ENCODE measurements around the gene DBX1.

Gene DBX1

GRCh38 chr11:20155683-20156279 is 4.5 kb downstream of the DBX1 start:
- H3K27ac ChIP-seq: no peak overlapping the region
- no peak for TF ChIP-seq CTCF (IDR thresholded peaks at IDR 0.05; ENCODE audit: low read depth, low read length, missing control alignments)
- no peak overlapping the region for H3K4me3 ChIP-seq (ENCODE audit: low read depth, low read length)
- DNase-seq: no peak
- in situ Hi-C loops (cut with HindIII; ENCODE audit: low pct_ligation_motif_present, low sequenced_read_pairs): no loop called here
- H3K36me3 ChIP-seq (replicated peaks): no peaks in the 10 kb centered on the region
- peaks cover 58% of the 10 kb centered on the region for H3K27me3 ChIP-seq (replicated peaks)

- in situ Hi-C loops (cut with HindIII; ENCODE audit: low pct_ligation_motif_present, low sequenced_read_pairs): no loop called here
- peaks cover 44% of the 10 kb centered on the region for H3K27me3 ChIP-seq (replicated peaks)
- no peaks in the 10 kb centered on the region for H3K36me3 ChIP-seq (replicated peaks)
- DNase-seq: peak; percentile 28
- H3K27ac ChIP-seq: no peak overlapping the region
- no peak overlapping the region for H3K4me3 ChIP-seq (ENCODE audit: low read depth, low read length)
- TF ChIP-seq CTCF (IDR thresholded peaks at IDR 0.05; ENCODE audit: low read depth, low read length, missing control alignments): peak; percentile 8
These were observed 5.9 kb downstream of the DBX1 start for GRCh38 chr11:20154381-20154780.

GRCh38 chr11:20138707-20139106 is 21.6 kb downstream of the DBX1 start:
- H3K27me3 ChIP-seq (replicated peaks): peaks cover 1% of the 10 kb centered on the region
- in situ Hi-C loops (cut with HindIII; ENCODE audit: low pct_ligation_motif_present, low sequenced_read_pairs): no loop called here
- TF ChIP-seq CTCF (IDR thresholded peaks at IDR 0.05; ENCODE audit: low read depth, low read length, missing control alignments): no peak
- DNase-seq: no peak
- no peaks in the 10 kb centered on the region for H3K36me3 ChIP-seq (replicated peaks)
- no peak overlapping the region for H3K4me3 ChIP-seq (ENCODE audit: low read depth, low read length)
- no peak overlapping the region for H3K27ac ChIP-seq

- Histone ChIP-seq H3K4me3 (ENCODE audit: low read depth, low read length) (no peak overlapping the region), H3K27me3 (replicated peaks) (no peaks in the 10 kb centered on the region), H3K36me3 (replicated peaks) (no peaks in the 10 kb centered on the region), H3K27ac (no peak overlapping the region)
- TF ChIP-seq CTCF (IDR thresholded peaks at IDR 0.05; ENCODE audit: low read depth, low read length, missing control alignments): no peak
- in situ Hi-C loops (cut with HindIII; ENCODE audit: low pct_ligation_motif_present, low sequenced_read_pairs): no loop called here
- DNase-seq: no peak
These were observed 22.6 kb downstream of the DBX1 start for GRCh38 chr11:20137637-20138036.

GRCh38 chr11:20134991-20135736 is 25.1 kb downstream of the DBX1 start:
- no peak for DNase-seq
- no peaks in the 10 kb centered on the region for H3K36me3 ChIP-seq (replicated peaks)

More at GRCh38 chr11:20134991-20135736, 25.1 kb downstream of the DBX1 start:
- in situ Hi-C loops (cut with HindIII; ENCODE audit: low pct_ligation_motif_present, low sequenced_read_pairs): no loop called here
- Histone ChIP-seq H3K4me3 (ENCODE audit: low read depth, low read length) (no peak overlapping the region), H3K27me3 (replicated peaks) (no peaks in the 10 kb centered on the region), H3K27ac (no peak overlapping the region)
- TF ChIP-seq CTCF (IDR thresholded peaks at IDR 0.05; ENCODE audit: low read depth, low read length, missing control alignments): peak; percentile 1
